ENCODE data around the gene EIF2A. TPM values are rescaled to one million over a fixed set of nuclear protein-coding genes. Genes with fewer than 3 reads are reported as not detected.

EIF2A gene
- 104 and 174 TPM in 2 replicates for total RNA-seq

GRCh38 chr3:150546226-150547044, at the start of gene EIF2A, which contains the start of gene SERP1:
Gene EIF2A, plus strand, starts transcription at chr3:150546787. Its CDS starts 16 bp downstream, at chr3:150546803.
Gene SERP1, minus strand, starts transcription at chr3:150546496. Its CDS starts 361 bp downstream, at chr3:150546135.

GRCh38 chr3:150603153-150603979, 56.8 kb downstream of the EIF2A start, which contains the start of gene SELENOT:
Gene SELENOT, plus strand, starts transcription at chr3:150603321. Its CDS starts 42 bp downstream, at chr3:150603363.

Other genes starting within 250 kb of the EIF2A start
- gene TSC22D2, start 138.5 kb upstream of the EIF2A start, total RNA-seq = 13.1 and 15.9 TPM in 2 replicates
- gene SERP1, start 291 bp upstream of the EIF2A start, total RNA-seq = 131 and 171 TPM in 2 replicates
- 257 and 294 TPM in 2 replicates for gene SELENOT, start 56.5 kb downstream of the EIF2A start, total RNA-seq
- gene ERICH6, start 157.1 kb downstream of the EIF2A start, total RNA-seq = 0.03 and 0.07 TPM in 2 replicates
- gene SIAH2, start 216.4 kb downstream of the EIF2A start, total RNA-seq = 32.5 and 45.1 TPM in 2 replicates

Measured in smooth muscle cell of the pulmonary artery (primary cell).